NCI-H2081 treated with DMSO at 0.1 percent for 48 hours (cell line): Measurements from ENCODE around the gene RAB11FIP4.

ENCODE experiments used
- DNase-seq: peaks from one replicate; lab custom pipeline; 2025; lab: John Stamatoyannopoulos, UW

RAB11FIP4 gene

DNA sequence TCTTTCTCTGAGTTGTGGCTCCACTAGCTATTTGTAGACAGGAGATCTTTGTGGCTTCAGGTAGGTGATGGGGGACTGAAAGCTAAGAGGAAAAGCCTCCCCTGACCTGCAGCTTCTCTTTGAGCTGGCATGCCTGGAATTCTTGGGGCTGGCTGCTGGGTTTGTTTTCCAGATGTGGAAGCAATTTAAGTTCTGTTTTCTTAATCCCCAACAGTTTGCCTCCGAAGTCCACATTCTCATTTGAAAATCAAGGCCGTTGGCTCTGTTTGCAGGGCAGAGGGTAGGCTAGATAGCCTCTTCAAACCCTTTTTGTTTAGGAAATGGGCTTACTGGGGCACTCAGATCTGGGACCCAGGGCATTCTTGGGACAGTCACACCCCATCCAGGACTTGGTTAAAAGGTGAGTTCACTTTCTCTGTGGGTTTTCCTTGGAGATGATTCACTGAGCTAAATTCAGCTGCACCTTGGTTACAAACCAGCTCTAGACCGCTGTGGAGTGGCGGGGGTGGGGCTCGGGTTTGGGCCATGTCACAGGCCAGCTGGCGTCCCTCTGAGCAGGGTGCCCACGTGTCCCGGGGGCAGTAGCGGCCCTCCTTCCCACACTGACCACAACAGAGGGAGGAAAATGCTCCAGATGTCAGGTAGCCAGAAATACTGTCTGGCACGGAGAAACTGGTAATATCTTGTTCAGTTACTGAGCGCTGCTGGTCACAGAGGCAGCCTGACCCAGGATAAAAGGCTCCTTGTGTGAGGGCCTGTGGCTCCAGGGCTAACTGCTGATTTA lies 108.5 kb downstream of the RAB11FIP4 start:
- no peak for DNase-seq

GRCh38 chr17:31506517-31506916 lies 115.0 kb downstream of the RAB11FIP4 start:
- no peak for DNase-seq

DNA sequence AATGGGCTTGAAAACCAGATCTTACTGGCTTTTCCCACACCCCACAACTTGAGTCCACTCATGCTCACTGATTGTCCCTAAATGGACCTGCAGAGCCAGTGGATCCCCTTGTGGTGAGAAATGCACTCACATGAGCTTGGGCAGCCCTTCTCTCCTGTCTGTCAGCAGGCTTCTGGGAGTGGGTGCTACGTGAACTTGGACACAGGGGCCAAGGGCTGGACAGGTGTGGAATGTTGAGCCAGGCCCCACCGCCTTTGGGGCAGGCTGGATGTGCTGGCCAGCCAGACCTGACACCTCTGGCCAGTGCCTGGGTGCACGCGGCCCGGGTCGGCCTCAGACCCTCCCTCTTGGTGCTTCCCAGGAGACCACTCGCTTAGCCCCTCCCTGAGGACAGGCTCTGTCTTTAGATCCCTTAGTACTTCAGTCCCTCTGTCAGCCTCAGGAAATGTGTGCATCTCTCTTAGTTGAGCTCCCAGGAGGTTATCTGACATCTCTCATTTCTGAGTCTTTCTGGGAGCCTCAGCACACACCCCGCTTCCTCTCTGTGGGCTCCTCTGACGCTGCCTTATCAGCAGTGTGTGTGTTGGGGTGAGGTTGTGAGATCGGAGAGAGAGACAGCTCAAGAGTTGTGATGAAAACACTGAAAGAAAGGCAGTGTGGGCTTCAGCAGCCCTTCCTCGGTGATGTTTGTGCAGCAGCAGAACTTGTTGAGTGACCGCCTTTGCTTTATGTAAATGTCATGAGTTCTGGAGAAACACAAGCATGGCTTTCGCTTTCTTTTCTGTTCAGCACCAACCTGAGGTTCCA lies 117.0 kb downstream of the RAB11FIP4 start:
- DNase-seq, result no peak

DNA sequence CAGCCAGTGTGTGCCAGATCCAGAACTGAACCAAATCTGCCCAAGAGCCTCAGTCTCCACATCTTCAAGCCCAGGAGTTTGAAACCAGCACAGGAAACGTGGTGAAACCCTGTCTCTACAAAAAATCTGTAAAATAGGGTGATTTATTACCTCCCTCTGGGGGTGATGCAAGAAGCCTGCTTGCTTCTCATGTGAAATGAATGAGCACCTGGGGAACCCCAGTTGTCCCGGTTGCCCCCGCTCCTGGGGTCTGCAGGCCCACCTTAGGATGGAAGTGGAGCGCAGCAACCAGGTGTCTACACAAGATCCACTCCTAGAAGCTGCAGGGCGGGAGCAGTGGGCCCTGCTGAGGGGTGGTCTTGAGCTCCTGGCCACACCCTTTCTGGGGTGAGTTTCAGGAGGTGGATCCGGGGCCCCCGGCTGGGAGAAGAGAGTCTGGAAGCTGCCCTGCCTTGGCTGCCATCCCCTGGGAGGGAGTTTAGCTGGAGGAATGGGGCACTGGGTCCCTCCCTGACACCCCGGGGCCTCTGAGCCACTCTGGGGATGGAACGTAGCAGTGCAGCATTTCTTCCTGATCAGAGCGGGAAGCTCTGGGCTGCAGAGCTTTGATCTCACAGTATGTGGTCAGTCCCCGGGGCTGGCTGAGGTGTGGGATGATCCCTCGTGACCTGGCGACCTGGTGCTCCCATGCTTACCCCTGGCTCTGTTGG lies 117.8 kb downstream of the RAB11FIP4 start:
- no peak for DNase-seq

DNA sequence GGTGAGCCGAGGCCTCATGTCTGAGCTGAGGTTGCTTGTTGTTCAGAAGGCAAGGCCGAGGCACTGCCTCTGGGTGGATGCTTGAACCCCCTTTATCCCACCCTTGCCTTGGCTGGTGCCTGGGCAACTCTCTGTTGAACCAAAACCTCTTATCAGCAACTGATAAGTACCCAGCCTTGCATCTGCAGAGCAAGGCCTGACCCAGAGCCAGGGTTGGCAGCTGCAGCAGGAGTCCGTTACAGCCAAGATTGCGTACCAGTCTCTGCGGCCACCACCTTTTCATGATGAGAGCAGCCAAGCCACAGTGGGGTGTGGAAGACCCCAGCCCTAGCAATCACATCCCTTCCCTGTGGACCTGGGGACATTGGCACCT lies 118.3 kb downstream of the RAB11FIP4 start:
- DNase-seq, result no peak

DNA sequence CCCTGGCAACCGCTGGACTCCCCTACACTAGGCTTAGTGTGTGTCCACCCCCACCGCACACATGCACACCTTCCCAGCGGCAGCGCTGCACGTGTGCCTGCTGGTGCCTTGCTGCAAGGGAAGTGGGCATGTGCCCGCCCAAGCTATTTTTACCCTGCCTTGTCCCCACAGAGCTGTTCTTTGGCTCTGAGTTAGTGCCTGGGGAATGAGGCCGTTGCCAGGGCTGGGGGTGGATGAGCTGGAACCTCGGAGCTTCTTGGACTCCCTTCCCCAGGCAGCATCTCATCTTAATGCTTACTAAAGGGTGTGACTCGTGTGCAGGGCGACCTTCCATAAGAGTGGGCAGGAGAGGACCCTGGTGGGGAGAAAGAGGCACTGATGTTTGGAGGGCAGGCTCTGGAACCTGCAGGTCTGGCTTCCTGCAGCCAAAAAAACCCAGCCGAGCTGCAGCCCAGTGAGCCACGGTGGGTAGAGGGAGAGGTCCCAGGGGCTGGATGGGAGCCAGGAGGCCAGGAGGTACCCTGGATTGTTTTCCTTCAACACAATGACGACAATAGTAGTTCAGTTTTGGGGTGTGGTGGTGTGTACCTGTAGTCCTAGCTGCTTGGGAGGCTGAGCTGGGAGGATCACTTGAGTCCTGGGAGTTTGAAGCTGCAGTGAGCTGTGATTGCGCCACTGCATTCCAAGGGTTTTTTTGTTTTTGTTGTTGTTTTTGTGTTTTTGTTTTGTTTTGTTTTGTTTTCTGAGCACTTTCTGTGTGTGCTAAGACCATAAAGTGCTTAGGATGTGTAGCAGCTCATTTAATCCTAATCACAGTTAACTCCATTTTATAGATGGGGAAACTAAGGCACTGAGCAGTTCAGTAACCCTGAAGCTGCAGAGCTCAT lies 119.1 kb downstream of the RAB11FIP4 start:
- no peak for DNase-seq

DNA sequence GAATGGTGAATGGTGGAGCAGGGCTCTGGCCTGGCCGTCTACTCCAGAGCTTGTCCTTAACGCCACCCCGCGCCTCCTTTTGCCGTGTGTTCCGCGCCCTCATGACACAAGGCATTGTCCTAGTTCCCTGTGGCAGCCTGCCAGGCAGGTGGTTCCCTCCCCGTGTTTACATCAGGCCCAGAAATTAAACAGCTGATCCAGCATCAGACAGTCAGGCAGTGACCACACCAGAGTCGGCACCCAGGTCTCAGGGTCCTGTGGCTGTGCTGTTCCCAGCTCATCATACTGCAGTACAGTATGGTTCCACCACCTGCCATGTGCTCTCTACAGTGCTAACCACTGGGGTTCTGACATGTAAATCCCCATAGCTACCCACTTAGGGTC lies 119.7 kb downstream of the RAB11FIP4 start:
- DNase-seq, result no peak

DNA sequence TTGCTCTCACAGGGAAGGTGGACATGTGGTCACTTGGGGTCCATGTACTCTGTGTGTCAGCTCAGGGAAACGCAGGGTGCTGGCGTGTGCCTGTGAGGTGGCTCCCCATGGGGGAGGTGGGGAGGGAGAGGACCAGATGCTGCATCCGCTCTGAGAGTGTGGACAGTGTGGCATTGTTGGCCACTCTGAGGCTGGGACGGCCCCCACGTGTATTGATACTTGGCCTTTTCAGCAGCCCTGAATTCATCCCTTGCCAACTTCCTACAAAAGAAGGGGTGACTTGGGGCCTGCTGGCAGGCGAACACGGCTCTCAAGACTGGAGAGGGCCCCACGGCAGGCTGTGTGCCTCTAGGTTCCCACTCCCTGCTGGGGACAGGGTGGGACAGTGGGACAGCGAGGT lies 120.1 kb downstream of the RAB11FIP4 start:
- DNase-seq, result no peak

GRCh38 chr17:31512104-31512740 lies 120.7 kb downstream of the RAB11FIP4 start:
- DNase-seq, result no peak

DNA sequence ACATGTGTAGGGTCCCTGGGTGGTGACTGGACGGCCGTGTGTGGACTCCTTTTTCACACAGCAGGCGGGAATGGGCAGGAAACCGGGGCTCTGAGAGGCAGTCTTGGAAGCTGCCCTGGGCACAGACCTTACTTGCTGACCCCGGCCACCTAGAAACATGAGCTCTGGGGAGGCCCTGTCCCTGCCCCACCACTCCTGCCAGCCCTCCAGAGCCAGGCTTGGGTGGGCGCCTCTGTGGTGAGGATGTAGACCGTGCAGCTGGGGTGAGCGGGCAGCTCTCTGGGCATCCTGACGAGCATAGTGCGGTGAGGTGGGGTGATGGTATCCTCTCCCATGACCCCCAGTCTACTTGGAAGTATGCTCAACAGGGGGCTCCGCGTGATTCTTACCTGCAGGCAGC lies 121.3 kb downstream of the RAB11FIP4 start:
- DNase-seq, result no peak

GRCh38 chr17:31513731-31514427 lies 122.4 kb downstream of the RAB11FIP4 start:
- DNase-seq, result no peak

DNA sequence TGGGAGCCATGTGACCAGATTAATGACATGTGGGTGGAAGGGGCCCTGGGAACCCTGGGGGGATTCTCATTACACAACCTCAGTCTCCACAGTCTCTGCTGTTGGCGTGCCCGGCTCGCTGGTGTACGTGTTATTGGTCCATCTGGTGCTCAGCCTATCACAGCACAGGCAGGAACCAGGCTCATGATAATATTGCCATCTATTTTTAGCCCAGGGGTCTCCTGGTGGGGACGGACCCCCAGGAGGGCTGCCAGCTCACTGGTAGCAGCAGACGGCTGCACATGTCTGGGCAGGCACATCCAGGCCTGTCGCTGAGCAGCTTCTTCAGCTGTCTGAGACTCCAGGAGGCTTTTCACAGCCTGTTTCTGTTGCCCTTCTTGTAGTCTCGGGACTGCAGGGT lies 123.8 kb downstream of the RAB11FIP4 start:
- no peak for DNase-seq

GRCh38 chr17:31517524-31517923 lies 126.0 kb downstream of the RAB11FIP4 start:
- no peak for DNase-seq

- no peak for DNase-seq
These were observed 127.0 kb downstream of the RAB11FIP4 start for GRCh38 chr17:31518478-31518877.

- no peak for DNase-seq
These were observed 130.3 kb downstream of the RAB11FIP4 start for GRCh38 chr17:31521632-31522283.

- DNase-seq, result no peak
These were observed 130.9 kb downstream of the RAB11FIP4 start for GRCh38 chr17:31522284-31522931.

GRCh38 chr17:31522987-31523495 lies 131.6 kb downstream of the RAB11FIP4 start:
- DNase-seq, result no peak

DNA sequence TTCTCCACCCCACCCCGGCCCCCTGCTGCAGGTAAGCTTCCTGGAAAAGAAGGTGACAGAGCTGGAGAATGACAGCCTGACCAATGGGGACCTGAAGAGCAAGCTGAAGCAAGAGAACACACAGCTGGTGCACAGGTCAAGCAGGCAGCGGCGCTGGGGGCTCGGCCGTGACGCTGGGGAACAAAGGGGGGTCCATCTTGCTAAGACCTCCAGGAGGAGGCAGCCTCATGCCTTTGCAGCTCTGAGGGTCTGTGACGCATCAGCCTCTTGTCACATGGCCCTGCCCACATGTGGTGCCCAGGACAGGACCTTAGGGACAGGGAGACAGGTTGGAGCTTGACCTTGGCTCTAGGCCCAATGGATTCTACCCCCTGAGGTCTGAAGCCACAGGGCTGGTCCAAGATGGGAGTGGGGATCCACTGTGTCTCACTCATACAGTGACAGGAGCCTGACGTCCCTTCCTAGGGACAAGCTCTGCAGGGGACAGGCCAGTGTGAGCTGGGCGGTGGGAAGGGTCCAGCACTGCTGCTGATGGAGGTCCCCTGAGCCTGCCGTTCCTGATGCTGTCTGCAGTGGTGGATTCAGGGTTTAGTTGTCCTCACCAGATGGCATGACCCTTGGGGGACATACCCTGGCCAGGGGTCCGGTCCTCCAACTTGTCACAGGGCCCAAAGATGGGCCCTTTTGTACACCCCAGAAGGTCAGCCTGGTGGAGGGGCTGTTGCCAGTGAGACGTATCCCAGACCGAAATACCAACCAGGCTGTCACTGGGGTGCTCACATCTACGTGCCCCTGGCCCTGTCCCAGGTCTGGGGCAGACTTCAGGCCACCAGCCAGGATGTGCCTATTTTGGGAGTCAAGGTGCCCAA lies 132.6 kb downstream of the RAB11FIP4 start:
- no peak for DNase-seq
